Mesendoderm (in vitro differentiated cells): ENCODE measurements around the gene PLSCR3.

Experiments
- DNase-seq: peaks from one replicate; pipeline ENCODE4 v3.0.0; 2013
- H2AK5ac ChIP-seq: 2 replicates; pipeline ENCODE4 v1.6.1; 2013; ENCODE audit warnings: low read length, inconsistent platforms
- H2BK120ac ChIP-seq: 2 replicates; pipeline ENCODE4 v1.6.1; 2013; ENCODE audit warnings: low read depth, mild to moderate bottlenecking, low read length, moderate library complexity, mixed read lengths
- H2BK15ac ChIP-seq: replicated peaks from 2 replicates; pipeline ENCODE4 v1.6.1; 2013; ENCODE audit warnings: low read depth, mild to moderate bottlenecking, moderate library complexity
- H2BK5ac ChIP-seq: 2 replicates; pipeline ENCODE4 v1.6.1; 2013; ENCODE audit warnings: low read length, inconsistent platforms
- H3K18ac ChIP-seq: 2 replicates; pipeline ENCODE4 v1.6.1; 2013; ENCODE audit warnings: mild to moderate bottlenecking, low read length, mixed read lengths
- H3K23ac ChIP-seq: one replicate; pipeline ENCODE4 v1.6.1; 2013; ENCODE audit warnings: low read length
- H3K27ac ChIP-seq: 2 replicates; pipeline ENCODE4 v1.5.1; 2013; ENCODE audit warnings: low read depth, mild to moderate bottlenecking, inconsistent platforms, low read length, moderate library complexity
- H3K27me3 ChIP-seq: 2 replicates; pipeline ENCODE4 v1.6.1; 2013; ENCODE audit warnings: low read length, control low read depth, mild to moderate bottlenecking, inconsistent platforms; ENCODE audit not compliant: insufficient read depth, poor library complexity
- H3K36me3 ChIP-seq: 2 replicates; pipeline ENCODE4 v1.6.1; 2013; ENCODE audit warnings: low read length, inconsistent platforms; ENCODE audit not compliant: control insufficient read depth, insufficient read depth
- H3K4ac ChIP-seq: one replicate; pipeline ENCODE4 v1.6.1; 2013; ENCODE audit warnings: low read depth, mild to moderate bottlenecking, low read length, moderate library complexity
- H3K4me1 ChIP-seq: 2 replicates; pipeline ENCODE4 v1.6.1; 2013; ENCODE audit warnings: low read depth, low read length, inconsistent platforms; ENCODE audit not compliant: control insufficient read depth
- H3K4me2 ChIP-seq: 2 replicates; pipeline ENCODE4 v1.6.1; 2013; ENCODE audit warnings: low read length
- H3K4me3 ChIP-seq: 2 replicates; pipeline ENCODE4 v1.5.1; 2013; ENCODE audit warnings: mild to moderate bottlenecking, low read length
- H3K56ac ChIP-seq: one replicate; pipeline ENCODE4 v1.6.1; 2013; ENCODE audit warnings: low read length
- H3K79me1 ChIP-seq: 2 replicates; pipeline ENCODE4 v1.6.1; 2013; ENCODE audit warnings: low read length, inconsistent platforms
- H3K79me2 ChIP-seq: 2 replicates; pipeline ENCODE4 v1.6.1; 2013; ENCODE audit warnings: mild to moderate bottlenecking, low read length; ENCODE audit not compliant: control insufficient read depth, insufficient read depth
- H3K9ac ChIP-seq: 2 replicates; pipeline ENCODE4 v1.6.1; 2013; ENCODE audit warnings: low read length, inconsistent platforms
- H4K5ac ChIP-seq: one replicate; pipeline ENCODE4 v1.6.1; 2013; ENCODE audit warnings: low read length
- H4K8ac ChIP-seq: one replicate; pipeline ENCODE4 v1.6.1; 2013; ENCODE audit warnings: low read depth, mild to moderate bottlenecking, control low read depth, low read length, moderate library complexity
- WGBS: extraction: QIAGEN DNeasy Blood & Tissue Kit; methylation state at CpG from one replicate; pipeline ENCODE4 v1.1.7; 2013; ENCODE audit warnings: low lambda C conversion rate, missing lambda C conversion rate; ENCODE audit not compliant: insufficient coverage; ENCODE audit errors: extremely low coverage; 5-methylcytosine and 5-hydroxymethylcytosine counted together

Gene PLSCR3

GRCh38 chr17:7403727-7403976 is 9.3 kb upstream of the PLSCR3 start:
- Histone ChIP-seq H3K27me3 (no peaks in the 10 kb centered on the region), H3K4me3 (peak overlapping the region; percentile 70), H3K9ac (peak overlapping the region; percentile 91), H3K36me3 (no peaks in the 10 kb centered on the region), H2BK120ac (no peak overlapping the region), H3K4ac (peak overlapping the region; percentile 4), H2BK15ac (no peak overlapping the region), H3K4me1 (peaks cover 9% of the 10 kb centered on the region), H3K23ac (no peak overlapping the region), H3K4me2 (peak overlapping the region; percentile 35), H2AK5ac (no peak overlapping the region), H3K79me1 (no peaks in the 10 kb centered on the region), H3K27ac (peak overlapping the region; percentile 92), H3K56ac (peak overlapping the region; percentile 96), H4K8ac (no peak overlapping the region), H3K18ac (peak overlapping the region; percentile 91), H2BK5ac (peak overlapping the region; percentile 64), H3K79me2 (no peaks in the 10 kb centered on the region), H4K5ac (no peak overlapping the region)
- no peak for DNase-seq
- WGBS, result no CpG with 5 or more reads among the region's 13 CpGs

- Histone ChIP-seq H3K4me1 (peaks cover 9% of the 10 kb centered on the region), H3K27ac (peak overlapping the region; percentile 0), H3K4me2 (peak overlapping the region; percentile 19), H3K79me1 (no peaks in the 10 kb centered on the region), H3K79me2 (no peaks in the 10 kb centered on the region), H2BK5ac (no peak overlapping the region), H3K36me3 (no peaks in the 10 kb centered on the region), H4K5ac (no peak overlapping the region), H3K27me3 (no peaks in the 10 kb centered on the region), H2BK120ac (no peak overlapping the region), H3K56ac (peak overlapping the region; percentile 75), H3K4ac (peak overlapping the region; percentile 4), H2BK15ac (no peak overlapping the region), H3K18ac (peak overlapping the region; percentile 91), H4K8ac (no peak overlapping the region), H3K23ac (no peak overlapping the region), H3K9ac (peak overlapping the region; percentile 91), H2AK5ac (no peak overlapping the region), H3K4me3 (peak overlapping the region; percentile 38)
- peak; percentile 61 for DNase-seq
- WGBS, result no CpG with 5 or more reads among the region's 16 CpGs
Measured at GRCh38 chr17:7403043-7403726, 8.9 kb upstream of the PLSCR3 start.

- H2AK5ac ChIP-seq, result no peak overlapping the region
- WGBS, result no CpG with 5 or more reads among the region's 2 CpGs
- H3K4ac ChIP-seq, result no peak overlapping the region
- no peak for DNase-seq
- H3K4me3 ChIP-seq, result no peak overlapping the region
- no peak overlapping the region for H3K23ac ChIP-seq
- H3K56ac ChIP-seq, result no peak overlapping the region
- no peak overlapping the region for H3K18ac ChIP-seq
- no peak overlapping the region for H3K4me2 ChIP-seq
- H3K27ac ChIP-seq, result no peak overlapping the region
- no peaks in the 10 kb centered on the region for H3K27me3 ChIP-seq
- H3K79me2 ChIP-seq, result no peaks in the 10 kb centered on the region
- no peak overlapping the region for H2BK15ac ChIP-seq
- no peak overlapping the region for H2BK120ac ChIP-seq
- no peak overlapping the region for H3K9ac ChIP-seq
- peaks cover 2% of the 10 kb centered on the region for H3K4me1 ChIP-seq
- H2BK5ac ChIP-seq, result no peak overlapping the region
- H4K8ac ChIP-seq, result no peak overlapping the region
- no peaks in the 10 kb centered on the region for H3K79me1 ChIP-seq
- no peaks in the 10 kb centered on the region for H3K36me3 ChIP-seq
- no peak overlapping the region for H4K5ac ChIP-seq
Measured at GRCh38 chr17:7398612-7399011, 4.3 kb upstream of the PLSCR3 start.

- Histone ChIP-seq H3K56ac (no peak overlapping the region), H3K36me3 (peaks cover 1% of the 10 kb centered on the region), H3K4me3 (no peak overlapping the region), H2BK120ac (no peak overlapping the region), H3K79me1 (no peaks in the 10 kb centered on the region), H3K9ac (no peak overlapping the region), H2BK5ac (no peak overlapping the region), H3K27ac (no peak overlapping the region), H3K4ac (no peak overlapping the region), H3K4me2 (no peak overlapping the region), H3K79me2 (no peaks in the 10 kb centered on the region), H2BK15ac (no peak overlapping the region), H4K5ac (no peak overlapping the region), H3K27me3 (no peaks in the 10 kb centered on the region), H2AK5ac (no peak overlapping the region), H4K8ac (no peak overlapping the region), H3K23ac (no peak overlapping the region), H3K4me1 (no peaks in the 10 kb centered on the region), H3K18ac (no peak overlapping the region)
- WGBS, result no CpG with 5 or more reads among the region's 4 CpGs
- DNase-seq, result no peak
Measured at GRCh38 chr17:7396147-7396546, 1.8 kb upstream of the PLSCR3 start.

GRCh38 chr17:7393613-7394451 is 493 bp downstream of the PLSCR3 start:
- Histone ChIP-seq H2BK120ac (no peak overlapping the region), H3K56ac (peak overlapping the region; percentile 91), H3K18ac (no peak overlapping the region), H3K79me1 (no peaks in the 10 kb centered on the region), H2AK5ac (peak overlapping the region; percentile 51), H2BK15ac (no peak overlapping the region), H3K4me2 (peak overlapping the region; percentile 30), H3K4me3 (peak overlapping the region; percentile 40), H3K23ac (no peak overlapping the region), H3K9ac (peak overlapping the region; percentile 63), H3K4me1 (no peaks in the 10 kb centered on the region), H3K79me2 (no peaks in the 10 kb centered on the region), H3K36me3 (peaks cover 1% of the 10 kb centered on the region), H3K27ac (no peak overlapping the region), H4K8ac (no peak overlapping the region), H4K5ac (no peak overlapping the region), H3K4ac (peak overlapping the region; percentile 39), H2BK5ac (no peak overlapping the region), H3K27me3 (no peaks in the 10 kb centered on the region)
- peak; percentile 66 for DNase-seq
- WGBS, result no CpG with 5 or more reads among the region's 48 CpGs
